Measurements from ENCODE around the gene IPPK. TPM values are rescaled to one million over a fixed set of nuclear protein-coding genes. Genes with fewer than 3 reads are reported as not detected.

Gene IPPK
- total RNA-seq, 1 donor from 2014 or later = 8.1 TPM

GRCh38 chr9:92608241-92608908, 61.6 kb downstream of the IPPK start:
- Mint-ChIP-seq H3K27me3 (no peaks in the 10 kb centered on the region), H3K9me3 (peaks cover 7% of the 10 kb centered on the region), H3K4me3 (no peak overlapping the region), H3K4me1 (ENCODE audit: unreplicated experiment) (peaks cover 19% of the 10 kb centered on the region), H3K27ac (no peak overlapping the region), H3K36me3 (peaks cover 17% of the 10 kb centered on the region)
- no peak for DNase-seq (ENCODE audit: extremely low spot score, unreplicated experiment)
- TF ChIP-seq, protein P1, sequence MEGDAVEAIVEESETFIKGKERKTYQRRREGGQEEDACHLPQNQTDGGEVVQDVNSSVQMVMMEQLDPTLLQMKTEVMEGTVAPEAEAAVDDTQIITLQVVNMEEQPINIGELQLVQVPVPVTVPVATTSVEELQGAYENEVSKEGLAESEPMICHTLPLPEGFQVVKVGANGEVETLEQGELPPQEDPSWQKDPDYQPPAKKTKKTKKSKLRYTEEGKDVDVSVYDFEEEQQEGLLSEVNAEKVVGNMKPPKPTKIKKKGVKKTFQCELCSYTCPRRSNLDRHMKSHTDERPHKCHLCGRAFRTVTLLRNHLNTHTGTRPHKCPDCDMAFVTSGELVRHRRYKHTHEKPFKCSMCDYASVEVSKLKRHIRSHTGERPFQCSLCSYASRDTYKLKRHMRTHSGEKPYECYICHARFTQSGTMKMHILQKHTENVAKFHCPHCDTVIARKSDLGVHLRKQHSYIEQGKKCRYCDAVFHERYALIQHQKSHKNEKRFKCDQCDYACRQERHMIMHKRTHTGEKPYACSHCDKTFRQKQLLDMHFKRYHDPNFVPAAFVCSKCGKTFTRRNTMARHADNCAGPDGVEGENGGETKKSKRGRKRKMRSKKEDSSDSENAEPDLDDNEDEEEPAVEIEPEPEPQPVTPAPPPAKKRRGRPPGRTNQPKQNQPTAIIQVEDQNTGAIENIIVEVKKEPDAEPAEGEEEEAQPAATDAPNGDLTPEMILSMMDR (conservative IDR thresholded peaks at IDR 0.05) = no peak

GRCh38 chr9:92607773-92608172, 62.2 kb downstream of the IPPK start:
- Mint-ChIP-seq H3K27ac (no peak overlapping the region), H3K9me3 (peaks cover 7% of the 10 kb centered on the region), H3K27me3 (no peaks in the 10 kb centered on the region), H3K36me3 (peaks cover 17% of the 10 kb centered on the region), H3K4me1 (ENCODE audit: unreplicated experiment) (peaks cover 19% of the 10 kb centered on the region), H3K4me3 (no peak overlapping the region)
- TF ChIP-seq, protein P1 (conservative IDR thresholded peaks at IDR 0.05) = no peak
- DNase-seq (ENCODE audit: extremely low spot score, unreplicated experiment) = no peak

DNA sequence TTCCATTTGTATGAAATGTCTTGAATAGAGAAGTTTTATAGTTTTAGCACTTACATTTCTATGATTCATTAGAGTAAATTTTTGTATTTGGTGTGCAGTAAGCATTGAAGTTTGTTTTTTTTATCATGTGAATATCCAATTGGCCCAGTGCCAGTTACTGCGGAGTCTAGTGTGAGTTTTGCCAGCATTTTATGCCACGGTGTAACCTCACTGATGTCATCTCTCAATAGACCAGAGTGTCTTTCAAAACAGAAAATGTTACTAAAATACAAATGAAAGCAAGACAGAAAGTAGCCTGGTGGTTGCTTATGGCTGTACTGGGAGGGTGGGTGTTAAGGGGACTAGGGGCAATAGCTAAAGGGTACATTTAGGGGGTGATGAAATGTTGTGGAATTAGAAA, 62.8 kb downstream of the IPPK start:
- TF ChIP-seq, protein P1 (conservative IDR thresholded peaks at IDR 0.05) = no peak
- Mint-ChIP-seq H3K27me3 (no peaks in the 10 kb centered on the region), H3K4me1 (ENCODE audit: unreplicated experiment) (peaks cover 19% of the 10 kb centered on the region), H3K4me3 (no peak overlapping the region), H3K27ac (no peak overlapping the region), H3K9me3 (peaks cover 7% of the 10 kb centered on the region), H3K36me3 (peaks cover 14% of the 10 kb centered on the region)
- DNase-seq (ENCODE audit: extremely low spot score, unreplicated experiment) = no peak

GRCh38 chr9:92605224-92605623, 64.7 kb downstream of the IPPK start:
- Mint-ChIP-seq H3K4me1 (ENCODE audit: unreplicated experiment) (peaks cover 24% of the 10 kb centered on the region), H3K27me3 (no peaks in the 10 kb centered on the region), H3K36me3 (peaks cover 6% of the 10 kb centered on the region), H3K27ac (no peak overlapping the region), H3K4me3 (no peak overlapping the region), H3K9me3 (peaks cover 7% of the 10 kb centered on the region)
- no peak for DNase-seq (ENCODE audit: extremely low spot score, unreplicated experiment)
- TF ChIP-seq, protein P1 (conservative IDR thresholded peaks at IDR 0.05) = no peak

DNA sequence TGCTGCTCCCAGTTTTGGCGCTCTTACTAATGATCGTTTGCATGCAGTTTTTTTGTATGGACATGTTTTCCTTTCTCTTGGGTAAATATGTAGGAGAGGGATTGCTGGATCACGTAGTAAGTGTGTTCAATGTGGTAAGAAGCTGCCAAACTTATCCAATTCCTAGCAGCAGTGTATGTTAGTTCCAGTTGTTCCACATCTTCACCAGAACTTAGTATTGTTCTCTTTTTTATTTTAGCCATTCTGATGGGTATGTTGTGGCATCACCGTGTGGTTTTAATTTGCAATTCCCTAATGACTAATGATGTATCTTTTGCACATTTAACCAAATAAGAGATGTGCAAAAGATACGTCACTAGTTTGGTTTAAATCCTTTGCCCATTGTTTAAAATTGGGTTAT, 65.9 kb downstream of the IPPK start:
- DNase-seq (ENCODE audit: extremely low spot score, unreplicated experiment) = no peak
- Mint-ChIP-seq H3K36me3 (peaks cover 6% of the 10 kb centered on the region), H3K27me3 (no peaks in the 10 kb centered on the region), H3K4me1 (ENCODE audit: unreplicated experiment) (peaks cover 22% of the 10 kb centered on the region), H3K9me3 (peaks cover 7% of the 10 kb centered on the region), H3K27ac (no peak overlapping the region), H3K4me3 (no peak overlapping the region)
- TF ChIP-seq, protein P1 (conservative IDR thresholded peaks at IDR 0.05) = no peak

Data from type B pancreatic cell (in vitro differentiated cells).